Mesenteric fat pad (tissue), 1 donor: ENCODE data around the gene TMEM107. TPM values are rescaled to one million over a fixed set of nuclear protein-coding genes. Genes with fewer than 3 reads are reported as not detected.

Experiments
- DNase-seq: peaks from one replicate; pipeline ENCODE4 v3.0.0-alpha.2; 2020; ENCODE audit warnings: low spot score
- total RNA-seq: library from RNA; stranded (reverse); fragmentation: NEBNext Ultra II Directional; extraction: Animal tissue kit (Norgen Biotek cat#: 25700); gene quantifications from one replicate; pipeline ENCODE4 v1.2.1, GENCODE V29; 2021
- donor health status: DM: yes; HTN: yes; CAD: no.

TMEM107 gene
- total RNA-seq, 1 donor from 2014 or later, result 16.3 TPM

GRCh38 chr17:8151641-8152111 is 24.5 kb downstream of the TMEM107 start:
- no peak for DNase-seq

- DNase-seq, result peak; percentile 98
Observed at GRCh38 chr17:8151120-8151640, 25.0 kb downstream of the TMEM107 start.

- DNase-seq, result no peak
Observed at GRCh38 chr17:8150194-8151119, 25.7 kb downstream of the TMEM107 start.

GRCh38 chr17:8149419-8150193 is 26.6 kb downstream of the TMEM107 start:
- no peak for DNase-seq

- no peak for DNase-seq
Observed at GRCh38 chr17:8148560-8148959, 27.6 kb downstream of the TMEM107 start.

GRCh38 chr17:8147805-8148404 is 28.3 kb downstream of the TMEM107 start:
- no peak for DNase-seq

GRCh38 chr17:8147141-8147804 is 28.9 kb downstream of the TMEM107 start:
- no peak for DNase-seq

GRCh38 chr17:8146381-8147140 is 29.6 kb downstream of the TMEM107 start:
- no peak for DNase-seq

- no peak for DNase-seq
Observed at GRCh38 chr17:8145811-8146210, 30.4 kb downstream of the TMEM107 start.

GRCh38 chr17:8144401-8145231 is 31.6 kb downstream of the TMEM107 start:
- DNase-seq, result no peak

GRCh38 chr17:8143581-8144400 is 32.4 kb downstream of the TMEM107 start:
- DNase-seq, result no peak

GRCh38 chr17:8142887-8143580 is 33.1 kb downstream of the TMEM107 start:
- no peak for DNase-seq

- DNase-seq, result no peak
Observed at GRCh38 chr17:8142158-8142886, 33.9 kb downstream of the TMEM107 start.

- DNase-seq, result no peak
Observed at GRCh38 chr17:8141741-8142140, 34.4 kb downstream of the TMEM107 start.

- no peak for DNase-seq
Observed at GRCh38 chr17:8141045-8141444, 35.1 kb downstream of the TMEM107 start.

GRCh38 chr17:8140065-8141029 is 35.8 kb downstream of the TMEM107 start:
- DNase-seq, result no peak
